IPS-18c (cell line): ENCODE measurements around the gene SFMBT1.

ENCODE experiments used
- H3K4me3 ChIP-seq: 2 replicates; pipeline ENCODE4 v1.7.0; 2013; ENCODE audit warnings: low read depth, mild to moderate bottlenecking, low read length, moderate library complexity; ENCODE audit not compliant: insufficient read depth
- H3K9me3 ChIP-seq: one replicate; pipeline ENCODE4 v1.6.1; 2013; ENCODE audit warnings: mild to moderate bottlenecking, low read length, moderate library complexity; ENCODE audit not compliant: control insufficient read depth, insufficient read depth

SFMBT1 gene

GRCh38 chr3:53045518-53046170 lies at the start of gene SFMBT1:
Gene SFMBT1 (minus strand): TSS chr3:53046073. CDS start chr3:52969128, 76,945 bp downstream.
- peak within 1 kb of the TSS; percentile 83 for H3K4me3 ChIP-seq

GRCh38 chr3:53092942-53093341 lies 47.1 kb upstream of the SFMBT1 start:
- H3K9me3 ChIP-seq: no peaks in the 10 kb centered on the region

More at GRCh38 chr3:53045518-53046170, at the start of gene SFMBT1:
- peaks cover 2% of the 10 kb centered on the region for H3K9me3 ChIP-seq

GRCh38 chr3:53092216-53092615 lies 46.3 kb upstream of the SFMBT1 start:
- Histone ChIP-seq H3K4me3 (no peak overlapping the region), H3K9me3 (no peaks in the 10 kb centered on the region)

More at GRCh38 chr3:53092942-53093341, 47.1 kb upstream of the SFMBT1 start:
- H3K4me3 ChIP-seq: no peak overlapping the region

GRCh38 chr3:53091011-53091410 lies 45.1 kb upstream of the SFMBT1 start:
- Histone ChIP-seq H3K4me3 (no peak overlapping the region), H3K9me3 (no peaks in the 10 kb centered on the region)

- Histone ChIP-seq H3K4me3 (no peak overlapping the region), H3K9me3 (no peaks in the 10 kb centered on the region)
These were observed 43.6 kb upstream of the SFMBT1 start for GRCh38 chr3:53089511-53089910.

- Histone ChIP-seq H3K4me3 (no peak overlapping the region), H3K9me3 (no peaks in the 10 kb centered on the region)
These were observed 39.6 kb upstream of the SFMBT1 start for GRCh38 chr3:53085476-53085875.

- no peak overlapping the region for H3K4me3 ChIP-seq
- no peaks in the 10 kb centered on the region for H3K9me3 ChIP-seq
These were observed 38.6 kb upstream of the SFMBT1 start for GRCh38 chr3:53084310-53085001.

- Histone ChIP-seq H3K9me3 (no peaks in the 10 kb centered on the region), H3K4me3 (no peak overlapping the region)
These were observed 38.1 kb upstream of the SFMBT1 start for GRCh38 chr3:53083949-53084309.

- Histone ChIP-seq H3K9me3 (no peaks in the 10 kb centered on the region), H3K4me3 (no peak overlapping the region)
These were observed 37.6 kb upstream of the SFMBT1 start for GRCh38 chr3:53083521-53083920.

GRCh38 chr3:53082736-53083135 lies 36.9 kb upstream of the SFMBT1 start:
- no peak overlapping the region for H3K4me3 ChIP-seq
- H3K9me3 ChIP-seq: no peaks in the 10 kb centered on the region

- Histone ChIP-seq H3K4me3 (no peak overlapping the region), H3K9me3 (no peaks in the 10 kb centered on the region)
These were observed 35.4 kb upstream of the SFMBT1 start for GRCh38 chr3:53081318-53081717.

- Histone ChIP-seq H3K4me3 (no peak overlapping the region), H3K9me3 (no peaks in the 10 kb centered on the region)
These were observed 34.8 kb upstream of the SFMBT1 start for GRCh38 chr3:53080612-53081205.

GRCh38 chr3:53079791-53080555 lies 34.1 kb upstream of the SFMBT1 start:
- no peaks in the 10 kb centered on the region for H3K9me3 ChIP-seq
- H3K4me3 ChIP-seq: no peak overlapping the region

GRCh38 chr3:53079147-53079546 lies 33.3 kb upstream of the SFMBT1 start:
- no peaks in the 10 kb centered on the region for H3K9me3 ChIP-seq
- H3K4me3 ChIP-seq: no peak overlapping the region

- no peak overlapping the region for H3K4me3 ChIP-seq
These were observed 32.8 kb upstream of the SFMBT1 start for GRCh38 chr3:53078656-53079055.

GRCh38 chr3:53077476-53078220 lies 31.8 kb upstream of the SFMBT1 start:
- Histone ChIP-seq H3K9me3 (no peaks in the 10 kb centered on the region), H3K4me3 (no peak overlapping the region)

More at GRCh38 chr3:53078656-53079055, 32.8 kb upstream of the SFMBT1 start:
- H3K9me3 ChIP-seq: no peaks in the 10 kb centered on the region

GRCh38 chr3:53075743-53076140 lies 29.9 kb upstream of the SFMBT1 start:
- H3K4me3 ChIP-seq: no peak overlapping the region
- H3K9me3 ChIP-seq: no peaks in the 10 kb centered on the region
